Measurements from ENCODE around the gene MYO1H. TPM values are rescaled to one million over a fixed set of nuclear protein-coding genes. Genes with fewer than 3 reads are reported as not detected.

Gene MYO1H
- total and polyA plus RNA-seq, 2 of the 8 experiments (the other 6 are each of a cell fraction or from before 2014, with no cell fraction given) = 0.03 TPM; not detected in 1

- TF ChIP-seq, protein P1, sequence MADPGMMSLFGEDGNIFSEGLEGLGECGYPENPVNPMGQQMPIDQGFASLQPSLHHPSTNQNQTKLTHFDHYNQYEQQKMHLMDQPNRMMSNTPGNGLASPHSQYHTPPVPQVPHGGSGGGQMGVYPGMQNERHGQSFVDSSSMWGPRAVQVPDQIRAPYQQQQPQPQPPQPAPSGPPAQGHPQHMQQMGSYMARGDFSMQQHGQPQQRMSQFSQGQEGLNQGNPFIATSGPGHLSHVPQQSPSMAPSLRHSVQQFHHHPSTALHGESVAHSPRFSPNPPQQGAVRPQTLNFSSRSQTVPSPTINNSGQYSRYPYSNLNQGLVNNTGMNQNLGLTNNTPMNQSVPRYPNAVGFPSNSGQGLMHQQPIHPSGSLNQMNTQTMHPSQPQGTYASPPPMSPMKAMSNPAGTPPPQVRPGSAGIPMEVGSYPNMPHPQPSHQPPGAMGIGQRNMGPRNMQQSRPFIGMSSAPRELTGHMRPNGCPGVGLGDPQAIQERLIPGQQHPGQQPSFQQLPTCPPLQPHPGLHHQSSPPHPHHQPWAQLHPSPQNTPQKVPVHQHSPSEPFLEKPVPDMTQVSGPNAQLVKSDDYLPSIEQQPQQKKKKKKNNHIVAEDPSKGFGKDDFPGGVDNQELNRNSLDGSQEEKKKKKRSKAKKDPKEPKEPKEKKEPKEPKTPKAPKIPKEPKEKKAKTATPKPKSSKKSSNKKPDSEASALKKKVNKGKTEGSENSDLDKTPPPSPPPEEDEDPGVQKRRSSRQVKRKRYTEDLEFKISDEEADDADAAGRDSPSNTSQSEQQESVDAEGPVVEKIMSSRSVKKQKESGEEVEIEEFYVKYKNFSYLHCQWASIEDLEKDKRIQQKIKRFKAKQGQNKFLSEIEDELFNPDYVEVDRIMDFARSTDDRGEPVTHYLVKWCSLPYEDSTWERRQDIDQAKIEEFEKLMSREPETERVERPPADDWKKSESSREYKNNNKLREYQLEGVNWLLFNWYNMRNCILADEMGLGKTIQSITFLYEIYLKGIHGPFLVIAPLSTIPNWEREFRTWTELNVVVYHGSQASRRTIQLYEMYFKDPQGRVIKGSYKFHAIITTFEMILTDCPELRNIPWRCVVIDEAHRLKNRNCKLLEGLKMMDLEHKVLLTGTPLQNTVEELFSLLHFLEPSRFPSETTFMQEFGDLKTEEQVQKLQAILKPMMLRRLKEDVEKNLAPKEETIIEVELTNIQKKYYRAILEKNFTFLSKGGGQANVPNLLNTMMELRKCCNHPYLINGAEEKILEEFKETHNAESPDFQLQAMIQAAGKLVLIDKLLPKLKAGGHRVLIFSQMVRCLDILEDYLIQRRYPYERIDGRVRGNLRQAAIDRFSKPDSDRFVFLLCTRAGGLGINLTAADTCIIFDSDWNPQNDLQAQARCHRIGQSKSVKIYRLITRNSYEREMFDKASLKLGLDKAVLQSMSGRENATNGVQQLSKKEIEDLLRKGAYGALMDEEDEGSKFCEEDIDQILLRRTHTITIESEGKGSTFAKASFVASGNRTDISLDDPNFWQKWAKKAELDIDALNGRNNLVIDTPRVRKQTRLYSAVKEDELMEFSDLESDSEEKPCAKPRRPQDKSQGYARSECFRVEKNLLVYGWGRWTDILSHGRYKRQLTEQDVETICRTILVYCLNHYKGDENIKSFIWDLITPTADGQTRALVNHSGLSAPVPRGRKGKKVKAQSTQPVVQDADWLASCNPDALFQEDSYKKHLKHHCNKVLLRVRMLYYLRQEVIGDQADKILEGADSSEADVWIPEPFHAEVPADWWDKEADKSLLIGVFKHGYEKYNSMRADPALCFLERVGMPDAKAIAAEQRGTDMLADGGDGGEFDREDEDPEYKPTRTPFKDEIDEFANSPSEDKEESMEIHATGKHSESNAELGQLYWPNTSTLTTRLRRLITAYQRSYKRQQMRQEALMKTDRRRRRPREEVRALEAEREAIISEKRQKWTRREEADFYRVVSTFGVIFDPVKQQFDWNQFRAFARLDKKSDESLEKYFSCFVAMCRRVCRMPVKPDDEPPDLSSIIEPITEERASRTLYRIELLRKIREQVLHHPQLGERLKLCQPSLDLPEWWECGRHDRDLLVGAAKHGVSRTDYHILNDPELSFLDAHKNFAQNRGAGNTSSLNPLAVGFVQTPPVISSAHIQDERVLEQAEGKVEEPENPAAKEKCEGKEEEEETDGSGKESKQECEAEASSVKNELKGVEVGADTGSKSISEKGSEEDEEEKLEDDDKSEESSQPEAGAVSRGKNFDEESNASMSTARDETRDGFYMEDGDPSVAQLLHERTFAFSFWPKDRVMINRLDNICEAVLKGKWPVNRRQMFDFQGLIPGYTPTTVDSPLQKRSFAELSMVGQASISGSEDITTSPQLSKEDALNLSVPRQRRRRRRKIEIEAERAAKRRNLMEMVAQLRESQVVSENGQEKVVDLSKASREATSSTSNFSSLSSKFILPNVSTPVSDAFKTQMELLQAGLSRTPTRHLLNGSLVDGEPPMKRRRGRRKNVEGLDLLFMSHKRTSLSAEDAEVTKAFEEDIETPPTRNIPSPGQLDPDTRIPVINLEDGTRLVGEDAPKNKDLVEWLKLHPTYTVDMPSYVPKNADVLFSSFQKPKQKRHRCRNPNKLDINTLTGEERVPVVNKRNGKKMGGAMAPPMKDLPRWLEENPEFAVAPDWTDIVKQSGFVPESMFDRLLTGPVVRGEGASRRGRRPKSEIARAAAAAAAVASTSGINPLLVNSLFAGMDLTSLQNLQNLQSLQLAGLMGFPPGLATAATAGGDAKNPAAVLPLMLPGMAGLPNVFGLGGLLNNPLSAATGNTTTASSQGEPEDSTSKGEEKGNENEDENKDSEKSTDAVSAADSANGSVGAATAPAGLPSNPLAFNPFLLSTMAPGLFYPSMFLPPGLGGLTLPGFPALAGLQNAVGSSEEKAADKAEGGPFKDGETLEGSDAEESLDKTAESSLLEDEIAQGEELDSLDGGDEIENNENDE (IDR thresholded peaks at IDR 0.05; ENCODE audit: insufficient replicate concordance, low read length) = no peak
Observed at GRCh38 chr12:109307051-109307450, 40.6 kb upstream of the MYO1H start (continued).
